ENCODE measurements around the gene GGTLC1.
"Not testable (repeated sequence)": the region's sequence is repeated elsewhere in the genome, so short reads cannot be mapped to it uniquely, and the experiment has no call there.

Gene GGTLC1

DNA sequence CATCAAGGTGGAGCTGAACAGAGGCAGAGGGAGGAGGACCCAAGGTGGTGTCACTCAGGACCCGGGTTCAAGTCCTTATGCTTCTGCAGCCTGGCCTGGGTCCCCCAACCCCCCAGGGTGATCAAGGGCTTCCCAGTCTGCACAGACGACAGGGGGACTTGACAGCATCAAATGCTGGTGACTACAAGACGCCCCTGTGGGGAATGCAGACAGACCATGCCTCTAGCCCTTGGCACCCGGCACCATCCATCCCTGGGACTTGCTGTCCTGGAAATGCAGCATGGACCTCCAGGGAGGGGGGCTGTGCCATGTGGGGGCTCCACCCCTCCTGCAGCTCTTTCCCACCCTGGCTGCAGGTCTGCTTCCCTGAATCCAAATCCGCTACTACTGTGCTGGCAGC lies 7.1 kb downstream of the GGTLC1 start:
- H3K9me2 ChIP-seq (replicated peaks; ENCODE audit: low read depth, low read length); H3F3A ChIP-seq (ENCODE audit: low read depth); H4K20me1 ChIP-seq (ENCODE audit: insufficient read depth, low read length, poor library complexity, severe bottlenecking); H3K4me1 ChIP-seq (ENCODE audit: insufficient read depth, low read length, poor library complexity, severe bottlenecking); H3K9me3 ChIP-seq (ENCODE audit: insufficient read depth, low read depth, low read length); H3K27me3 ChIP-seq (ENCODE audit: insufficient read depth, low read length, poor library complexity, severe bottlenecking); H3K36me3 ChIP-seq (ENCODE audit: insufficient read depth, low read length); H3K9ac ChIP-seq (ENCODE audit: low read depth, low read length, poor library complexity, severe bottlenecking); H2AFZ ChIP-seq (ENCODE audit: low read length); H3K4me3 ChIP-seq (ENCODE audit: low read length, poor library complexity, severe bottlenecking); H3K79me2 ChIP-seq (ENCODE audit: insufficient read depth, low read length); H3K4me2 ChIP-seq (ENCODE audit: low read depth, low read length, poor library complexity, severe bottlenecking): not testable (repeated sequence)

DNA sequence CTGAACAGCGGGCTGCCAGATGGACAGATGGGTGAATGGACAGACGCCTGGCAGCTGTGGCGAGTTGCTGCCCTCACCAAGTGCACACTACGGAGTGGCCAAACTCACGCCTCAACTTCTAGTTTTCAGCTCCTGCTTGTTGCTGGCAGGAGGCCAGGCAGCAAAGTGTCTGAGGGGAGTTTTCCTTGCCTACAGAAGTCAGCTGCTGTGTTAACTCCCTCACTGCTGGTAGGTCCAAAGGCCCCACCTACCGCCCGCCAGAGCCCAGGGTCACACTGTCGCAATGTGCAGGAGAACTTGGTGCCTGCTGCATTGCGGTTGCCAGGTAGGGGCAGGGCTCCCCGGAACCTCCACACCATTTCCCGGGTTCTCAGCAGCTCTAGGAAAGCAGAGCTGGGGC lies 7.6 kb downstream of the GGTLC1 start:
- not testable (repeated sequence) for H2AFZ ChIP-seq (ENCODE audit: low read length); H3K9me3 ChIP-seq (ENCODE audit: insufficient read depth, low read depth, low read length); H3K36me3 ChIP-seq (ENCODE audit: insufficient read depth, low read length); H3K4me2 ChIP-seq (ENCODE audit: low read depth, low read length, poor library complexity, severe bottlenecking); H3K9me2 ChIP-seq (replicated peaks; ENCODE audit: low read depth, low read length); H3K9ac ChIP-seq (ENCODE audit: low read depth, low read length, poor library complexity, severe bottlenecking); H3K4me3 ChIP-seq (ENCODE audit: low read length, poor library complexity, severe bottlenecking); H3K4me1 ChIP-seq (ENCODE audit: insufficient read depth, low read length, poor library complexity, severe bottlenecking); H3F3A ChIP-seq (ENCODE audit: low read depth); H3K27me3 ChIP-seq (ENCODE audit: insufficient read depth, low read length, poor library complexity, severe bottlenecking); H4K20me1 ChIP-seq (ENCODE audit: insufficient read depth, low read length, poor library complexity, severe bottlenecking); H3K79me2 ChIP-seq (ENCODE audit: insufficient read depth, low read length)

DNA sequence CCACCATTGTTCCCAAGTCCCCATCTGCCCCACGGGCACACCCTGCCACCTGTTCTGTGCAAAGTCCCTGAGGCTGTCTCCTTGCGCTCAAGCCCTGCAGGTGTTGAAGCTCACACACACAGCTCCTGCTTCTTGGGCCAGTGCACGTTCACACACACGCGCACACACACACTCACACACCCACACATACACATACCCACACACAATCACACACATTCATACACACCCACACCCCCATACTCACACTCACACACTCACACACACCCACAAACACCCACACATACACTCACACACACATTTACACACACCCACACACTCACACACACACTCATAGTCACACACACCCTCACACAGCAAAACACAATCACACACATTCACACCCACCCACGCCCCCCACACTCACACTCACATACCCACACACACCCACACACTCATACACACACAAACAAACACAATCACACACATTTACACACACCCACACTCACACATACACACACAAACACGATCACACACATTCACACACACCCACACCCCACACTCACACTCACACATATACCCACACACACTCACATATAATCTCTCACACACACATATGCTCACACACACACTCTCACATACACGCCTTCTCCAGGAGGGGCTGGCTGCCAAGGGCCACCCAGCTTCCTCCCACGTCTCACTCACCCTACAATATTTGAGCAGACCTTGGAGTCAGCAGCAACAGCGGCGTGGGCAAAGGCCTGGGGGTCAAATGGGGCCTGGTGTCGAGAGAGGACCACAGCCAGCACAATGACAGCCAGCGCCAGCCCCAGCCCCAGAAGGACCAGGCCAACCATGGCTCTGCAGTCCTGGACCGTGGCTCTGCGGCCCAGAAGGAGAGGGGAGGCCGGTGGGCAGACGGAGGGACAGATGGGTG lies 8.4 kb downstream of the GGTLC1 start:
- not testable (repeated sequence) for H3K4me2 ChIP-seq (ENCODE audit: low read depth, low read length, poor library complexity, severe bottlenecking); H3K79me2 ChIP-seq (ENCODE audit: insufficient read depth, low read length); H3K9me3 ChIP-seq (ENCODE audit: insufficient read depth, low read depth, low read length); H4K20me1 ChIP-seq (ENCODE audit: insufficient read depth, low read length, poor library complexity, severe bottlenecking); H3K4me1 ChIP-seq (ENCODE audit: insufficient read depth, low read length, poor library complexity, severe bottlenecking); H3F3A ChIP-seq (ENCODE audit: low read depth); H3K27me3 ChIP-seq (ENCODE audit: insufficient read depth, low read length, poor library complexity, severe bottlenecking); H3K9me2 ChIP-seq (replicated peaks; ENCODE audit: low read depth, low read length); H2AFZ ChIP-seq (ENCODE audit: low read length); H3K36me3 ChIP-seq (ENCODE audit: insufficient read depth, low read length); H3K4me3 ChIP-seq (ENCODE audit: low read length, poor library complexity, severe bottlenecking); H3K9ac ChIP-seq (ENCODE audit: low read depth, low read length, poor library complexity, severe bottlenecking)

DNA sequence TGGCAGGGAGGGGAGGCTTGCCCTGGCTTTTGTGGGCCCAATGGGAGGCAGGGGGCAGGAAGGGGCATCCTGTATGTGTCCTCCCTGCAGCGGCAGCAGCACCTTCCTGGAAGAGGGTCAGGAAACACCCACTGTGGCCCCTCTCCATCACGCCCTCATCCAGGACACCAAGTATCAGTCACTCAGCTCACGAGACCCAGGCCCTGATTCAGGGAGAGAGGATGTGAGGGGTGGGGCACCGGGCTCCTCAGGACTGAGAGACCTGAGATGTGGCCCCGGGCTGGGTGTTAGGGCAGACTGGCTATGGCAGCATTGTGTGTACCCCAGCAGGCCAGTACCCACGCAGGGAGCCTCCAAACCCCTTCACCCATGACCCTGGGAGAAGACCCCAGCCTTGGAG lies 9.2 kb downstream of the GGTLC1 start:
- not testable (repeated sequence) for H2AFZ ChIP-seq (ENCODE audit: low read length); H3K9me3 ChIP-seq (ENCODE audit: insufficient read depth, low read depth, low read length); H3K79me2 ChIP-seq (ENCODE audit: insufficient read depth, low read length); H3K36me3 ChIP-seq (ENCODE audit: insufficient read depth, low read length); H3K4me1 ChIP-seq (ENCODE audit: insufficient read depth, low read length, poor library complexity, severe bottlenecking); H3K27me3 ChIP-seq (ENCODE audit: insufficient read depth, low read length, poor library complexity, severe bottlenecking); H3F3A ChIP-seq (ENCODE audit: low read depth); H4K20me1 ChIP-seq (ENCODE audit: insufficient read depth, low read length, poor library complexity, severe bottlenecking); H3K9ac ChIP-seq (ENCODE audit: low read depth, low read length, poor library complexity, severe bottlenecking); H3K9me2 ChIP-seq (replicated peaks; ENCODE audit: low read depth, low read length); H3K4me3 ChIP-seq (ENCODE audit: low read length, poor library complexity, severe bottlenecking); H3K4me2 ChIP-seq (ENCODE audit: low read depth, low read length, poor library complexity, severe bottlenecking)

DNA sequence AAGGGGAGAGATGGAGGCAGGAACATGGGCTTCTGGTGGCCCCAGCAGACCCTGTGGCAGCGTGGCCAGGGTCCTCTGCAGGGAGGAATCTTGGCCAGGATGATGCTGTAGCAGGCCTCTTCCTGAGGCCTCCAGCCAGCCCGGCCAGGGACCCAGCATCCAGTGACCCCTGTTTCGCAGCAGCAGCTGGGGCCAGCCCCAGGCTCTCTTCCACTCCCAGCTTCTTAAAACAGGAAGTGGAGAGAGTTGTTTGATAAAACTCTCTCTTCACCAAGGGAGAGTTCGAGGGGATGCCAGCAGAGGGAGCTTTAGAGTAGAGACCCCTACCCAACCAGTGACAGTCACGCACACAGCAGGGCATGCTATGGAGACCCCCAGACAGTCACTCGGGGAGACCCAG lies 10.1 kb downstream of the GGTLC1 start:
- H3F3A ChIP-seq (ENCODE audit: low read depth); H3K36me3 ChIP-seq (ENCODE audit: insufficient read depth, low read length); H3K27me3 ChIP-seq (ENCODE audit: insufficient read depth, low read length, poor library complexity, severe bottlenecking); H3K4me1 ChIP-seq (ENCODE audit: insufficient read depth, low read length, poor library complexity, severe bottlenecking); H3K9me2 ChIP-seq (replicated peaks; ENCODE audit: low read depth, low read length); H3K9ac ChIP-seq (ENCODE audit: low read depth, low read length, poor library complexity, severe bottlenecking); H3K9me3 ChIP-seq (ENCODE audit: insufficient read depth, low read depth, low read length); H4K20me1 ChIP-seq (ENCODE audit: insufficient read depth, low read length, poor library complexity, severe bottlenecking); H3K4me3 ChIP-seq (ENCODE audit: low read length, poor library complexity, severe bottlenecking); H3K4me2 ChIP-seq (ENCODE audit: low read depth, low read length, poor library complexity, severe bottlenecking); H3K79me2 ChIP-seq (ENCODE audit: insufficient read depth, low read length): not testable (repeated sequence)
- TF ChIP-seq, protein P1, sequence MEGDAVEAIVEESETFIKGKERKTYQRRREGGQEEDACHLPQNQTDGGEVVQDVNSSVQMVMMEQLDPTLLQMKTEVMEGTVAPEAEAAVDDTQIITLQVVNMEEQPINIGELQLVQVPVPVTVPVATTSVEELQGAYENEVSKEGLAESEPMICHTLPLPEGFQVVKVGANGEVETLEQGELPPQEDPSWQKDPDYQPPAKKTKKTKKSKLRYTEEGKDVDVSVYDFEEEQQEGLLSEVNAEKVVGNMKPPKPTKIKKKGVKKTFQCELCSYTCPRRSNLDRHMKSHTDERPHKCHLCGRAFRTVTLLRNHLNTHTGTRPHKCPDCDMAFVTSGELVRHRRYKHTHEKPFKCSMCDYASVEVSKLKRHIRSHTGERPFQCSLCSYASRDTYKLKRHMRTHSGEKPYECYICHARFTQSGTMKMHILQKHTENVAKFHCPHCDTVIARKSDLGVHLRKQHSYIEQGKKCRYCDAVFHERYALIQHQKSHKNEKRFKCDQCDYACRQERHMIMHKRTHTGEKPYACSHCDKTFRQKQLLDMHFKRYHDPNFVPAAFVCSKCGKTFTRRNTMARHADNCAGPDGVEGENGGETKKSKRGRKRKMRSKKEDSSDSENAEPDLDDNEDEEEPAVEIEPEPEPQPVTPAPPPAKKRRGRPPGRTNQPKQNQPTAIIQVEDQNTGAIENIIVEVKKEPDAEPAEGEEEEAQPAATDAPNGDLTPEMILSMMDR (conservative IDR thresholded peaks at IDR 0.05; ENCODE audit: low read length), result peak; percentile 37; the same call in 1 of the 2 replicates
- peak overlapping the region; percentile 70; the same call in 1 of the 2 replicates for H2AFZ ChIP-seq (ENCODE audit: low read length)

Measured in Loucy (cell line).